Panc1 (cell line): ENCODE data around the gene RFX2. TPM values are rescaled to one million over a fixed set of nuclear protein-coding genes. Genes with fewer than 3 reads are reported as not detected.
"Not testable (repeated sequence)": the region's sequence is repeated elsewhere in the genome, so short reads cannot be mapped to it uniquely, and the experiment has no call there.

ENCODE experiments used
- ATAC-seq: fragments of 200-7000 bp; cut with Tn5 transposase; 2 replicates; pipeline ENCODE4 v1.9.1; 2020; ENCODE audit warnings: mild to moderate bottlenecking, moderate library complexity
- BruUV-seq: library from RNA; stranded (reverse); fragments of 400-500 nt; replicated peaks from 2 replicates; lab custom pipeline; 2021; lab: Mats Ljungman, UMichigan
- CTCF ChIA-PET: fragments of 300-600 bp; sonication (Branson Sonifier 250); formaldehyde crosslinking; loops from one replicate; lab custom pipeline; 2022; ENCODE audit warnings: antibody characterized with exemption; lab: Charles Lee
- POLR2A ChIA-PET: fragments of 300-600 bp; sonication (Branson Sonifier 250); formaldehyde crosslinking; loops from one replicate; lab custom pipeline; 2022; ENCODE audit warnings: antibody characterized with exemption; lab: Charles Lee
- DNase-seq: peaks from one replicate; pipeline ENCODE4 v3.0.0-alpha.2; 2010; ENCODE audit warnings: low read depth, low spot score
- H3K27ac ChIP-seq: 2 replicates; pipeline ENCODE4 v1.5.1; 2011; ENCODE audit warnings: mild to moderate bottlenecking, low read length, inconsistent platforms
- H3K27me3 ChIP-seq: fragments of 200-500 bp; sonication (Bioruptor generic); 2 replicates; pipeline ENCODE4 v1.6.0; 2014; ENCODE audit warnings: low read length, inconsistent platforms; ENCODE audit not compliant: control insufficient read depth, insufficient read depth
- H3K36me3 ChIP-seq: fragments of 200-500 bp; sonication (Bioruptor generic); 2 replicates; pipeline ENCODE4 v1.5.1; 2014; ENCODE audit warnings: inconsistent platforms, mild to moderate bottlenecking, low read length, moderate library complexity; ENCODE audit not compliant: control insufficient read depth, insufficient read depth
- H3K4me1 ChIP-seq: 2 replicates; pipeline ENCODE4 v1.5.1; 2011; ENCODE audit warnings: inconsistent platforms, mild to moderate bottlenecking, low read length, moderate library complexity; ENCODE audit not compliant: control insufficient read depth, insufficient read depth
- H3K4me3 ChIP-seq, 2 experiments: 2 replicates each; pipeline ENCODE4 v1.5.1; 2011 to 2012; ENCODE audit warnings: low read depth in 2 of 2, low read length in 2 of 2, mild to moderate bottlenecking in 2 of 2, inconsistent platforms in 1 of 2, moderate library complexity in 1 of 2
- H3K9me3 ChIP-seq: fragments of 200-500 bp; sonication (Bioruptor generic); 2 replicates; pipeline ENCODE4 v1.5.1; 2014; ENCODE audit warnings: low read depth, mild to moderate bottlenecking, inconsistent platforms, low read length, moderate library complexity; ENCODE audit not compliant: control insufficient read depth, insufficient read depth
- POLR2AphosphoS5 ChIP-seq: IDR thresholded peaks from 2 replicates; pipeline ENCODE4 v1.6.1; 2012; ENCODE audit warnings: mild to moderate bottlenecking, low read depth, low read length, moderate library complexity
- SIN3A ChIP-seq: IDR thresholded peaks from 2 replicates; pipeline ENCODE4 v1.6.1; 2012; ENCODE audit warnings: low read depth, mild to moderate bottlenecking, low read length, moderate library complexity, borderline replicate concordance; ENCODE audit not compliant: insufficient read depth
- TCF7L2 ChIP-seq: IDR thresholded peaks from 2 replicates; pipeline ENCODE4 v1.6.1; 2011; ENCODE audit warnings: mild to moderate bottlenecking, low read depth, low read length, inconsistent platforms
- in situ Hi-C: cut with HindIII; loops from 2 replicates; pipeline ENCODE4 v1.10.0; 2016; ENCODE audit warnings: low sequenced_read_pairs, low pct_unique_long_range_greater_than_20kb
- intact Hi-C: fragments of 100-400 bp; cut with micrococcal nuclease; formaldehyde crosslinking; loops from one replicate; pipeline ENCODE4 v1.10.0; 2022; ENCODE audit not compliant: unreplicated experiment
- total RNA-seq: library from RNA; stranded (reverse); gene quantifications from one replicate; pipeline ENCODE4 v1.2.1, GENCODE V29; 2021; ENCODE audit not compliant: unreplicated experiment
- TF ChIP-seq, protein P1 (sequence below): fragments of 450-650 bp; IDR thresholded peaks from 2 replicates; pipeline ENCODE4 v1.5.1; 2017; ENCODE audit warnings: mild to moderate bottlenecking
- TF ChIP-seq, protein P2 (sequence below), 2 experiments: IDR thresholded peaks; 2 replicates each; pipeline ENCODE4 v1.6.1; 2011 to 2012; ENCODE audit warnings: low read depth in 2 of 2, control low read depth in 1 of 2, low read length in 1 of 2, mild to moderate bottlenecking in 1 of 2, moderate library complexity in 1 of 2; ENCODE audit not compliant: insufficient read depth in 1 of 2

RFX2 gene
- total RNA-seq, 1 experiment from 2014 or later = 8.0 TPM

DNA sequence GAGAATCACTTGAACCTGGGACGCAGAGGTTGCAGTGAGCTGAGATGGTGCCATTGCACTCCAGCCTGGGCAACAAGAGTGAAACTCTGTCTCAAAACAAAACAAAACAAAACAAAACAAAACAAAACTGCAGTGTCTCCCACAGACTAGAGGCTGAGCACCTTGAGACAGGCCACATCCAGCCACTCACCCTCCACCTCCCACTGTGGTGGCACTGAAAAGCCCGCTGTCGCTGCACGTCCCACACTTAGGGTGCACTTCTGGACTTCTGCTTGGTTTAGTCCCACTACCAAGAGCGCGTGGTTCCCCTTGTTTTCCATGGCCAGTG, 148.7 kb downstream of the RFX2 start:
- CTCF ChIA-PET = interaction anchor here (0.6 kb wide), 1 partner anchor 65 kb away, joined by 3 read pairs; no protein-coding TSS in a partner anchor
- H3K27ac ChIP-seq, H3K9me3 ChIP-seq, BruUV-seq, in situ Hi-C loops, H3K27me3 ChIP-seq, ATAC-seq, H3K36me3 ChIP-seq, DNase-seq, H3K4me1 ChIP-seq, H3K4me3 ChIP-seq, intact Hi-C loops, POLR2A ChIA-PET: not testable (repeated sequence)

DNA sequence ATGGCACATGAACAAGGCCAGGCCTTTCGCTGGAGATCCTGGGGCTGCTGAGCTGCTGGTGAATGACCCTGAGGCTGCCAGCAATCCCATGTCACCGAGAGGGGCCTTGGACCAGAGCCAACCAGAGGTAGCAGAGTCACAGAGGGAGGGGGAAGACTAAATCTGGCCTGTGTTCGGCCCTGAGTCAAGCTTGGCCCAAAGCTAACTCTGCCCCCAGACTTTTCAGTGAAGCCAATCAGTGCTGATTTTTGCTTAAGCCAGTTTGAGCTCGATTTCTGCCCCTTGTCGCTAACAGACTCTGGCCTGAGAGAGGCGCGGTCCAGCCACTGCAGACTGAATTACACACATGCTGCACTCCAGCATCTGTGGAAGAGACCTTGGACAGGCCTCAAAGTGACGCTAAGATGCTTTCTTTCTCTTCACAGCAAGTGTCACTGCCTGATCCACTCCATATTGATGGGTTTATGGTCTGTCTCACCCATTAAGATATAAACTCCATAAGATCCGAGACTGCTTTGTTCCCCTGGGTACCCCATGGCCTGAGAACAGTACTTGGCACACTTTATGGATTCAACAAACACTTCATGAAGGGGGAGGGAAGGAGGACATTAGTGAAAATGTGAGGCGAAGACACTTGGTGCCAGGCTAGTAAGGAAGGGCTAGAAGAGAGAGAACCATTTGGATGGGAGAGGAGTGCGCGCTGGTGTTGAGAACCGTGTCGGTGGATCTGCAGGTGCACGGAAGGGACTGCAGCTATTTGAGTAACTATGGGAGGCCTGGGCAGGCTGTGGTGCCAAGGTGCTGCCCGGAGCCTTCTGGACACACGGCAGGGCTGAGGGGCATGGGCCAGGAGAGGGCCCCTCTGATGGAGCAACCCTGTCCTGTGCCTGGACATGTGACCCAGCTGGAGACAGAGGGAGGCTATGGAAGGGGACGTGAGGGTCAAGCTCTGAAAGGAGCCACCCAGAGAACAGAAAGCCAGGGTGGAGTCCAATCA, 150.0 kb downstream of the RFX2 start:
- Histone ChIP-seq H3K4me1 (peaks cover 14% of the 10 kb centered on the region), H3K27me3 (no peaks in the 10 kb centered on the region), H3K4me3 (no peak overlapping the region), H3K36me3 (no peaks in the 10 kb centered on the region), H3K27ac (no peak overlapping the region), H3K9me3 (no peaks in the 10 kb centered on the region)
- ATAC-seq = no peak
- BruUV-seq = no TSS peak
- in situ Hi-C loops = no loop called here
- intact Hi-C loops = no loop called here
- DNase-seq = no peak
- TF ChIP-seq, protein P1, sequence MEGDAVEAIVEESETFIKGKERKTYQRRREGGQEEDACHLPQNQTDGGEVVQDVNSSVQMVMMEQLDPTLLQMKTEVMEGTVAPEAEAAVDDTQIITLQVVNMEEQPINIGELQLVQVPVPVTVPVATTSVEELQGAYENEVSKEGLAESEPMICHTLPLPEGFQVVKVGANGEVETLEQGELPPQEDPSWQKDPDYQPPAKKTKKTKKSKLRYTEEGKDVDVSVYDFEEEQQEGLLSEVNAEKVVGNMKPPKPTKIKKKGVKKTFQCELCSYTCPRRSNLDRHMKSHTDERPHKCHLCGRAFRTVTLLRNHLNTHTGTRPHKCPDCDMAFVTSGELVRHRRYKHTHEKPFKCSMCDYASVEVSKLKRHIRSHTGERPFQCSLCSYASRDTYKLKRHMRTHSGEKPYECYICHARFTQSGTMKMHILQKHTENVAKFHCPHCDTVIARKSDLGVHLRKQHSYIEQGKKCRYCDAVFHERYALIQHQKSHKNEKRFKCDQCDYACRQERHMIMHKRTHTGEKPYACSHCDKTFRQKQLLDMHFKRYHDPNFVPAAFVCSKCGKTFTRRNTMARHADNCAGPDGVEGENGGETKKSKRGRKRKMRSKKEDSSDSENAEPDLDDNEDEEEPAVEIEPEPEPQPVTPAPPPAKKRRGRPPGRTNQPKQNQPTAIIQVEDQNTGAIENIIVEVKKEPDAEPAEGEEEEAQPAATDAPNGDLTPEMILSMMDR = no peak
- no peak for TF ChIP-seq SIN3A
- ChIA-PET POLR2A (no interaction called here), CTCF (interaction anchor here (0.6 kb wide), 1 partner anchor 88 kb away, joined by 3 read pairs; no protein-coding TSS in a partner anchor)

DNA sequence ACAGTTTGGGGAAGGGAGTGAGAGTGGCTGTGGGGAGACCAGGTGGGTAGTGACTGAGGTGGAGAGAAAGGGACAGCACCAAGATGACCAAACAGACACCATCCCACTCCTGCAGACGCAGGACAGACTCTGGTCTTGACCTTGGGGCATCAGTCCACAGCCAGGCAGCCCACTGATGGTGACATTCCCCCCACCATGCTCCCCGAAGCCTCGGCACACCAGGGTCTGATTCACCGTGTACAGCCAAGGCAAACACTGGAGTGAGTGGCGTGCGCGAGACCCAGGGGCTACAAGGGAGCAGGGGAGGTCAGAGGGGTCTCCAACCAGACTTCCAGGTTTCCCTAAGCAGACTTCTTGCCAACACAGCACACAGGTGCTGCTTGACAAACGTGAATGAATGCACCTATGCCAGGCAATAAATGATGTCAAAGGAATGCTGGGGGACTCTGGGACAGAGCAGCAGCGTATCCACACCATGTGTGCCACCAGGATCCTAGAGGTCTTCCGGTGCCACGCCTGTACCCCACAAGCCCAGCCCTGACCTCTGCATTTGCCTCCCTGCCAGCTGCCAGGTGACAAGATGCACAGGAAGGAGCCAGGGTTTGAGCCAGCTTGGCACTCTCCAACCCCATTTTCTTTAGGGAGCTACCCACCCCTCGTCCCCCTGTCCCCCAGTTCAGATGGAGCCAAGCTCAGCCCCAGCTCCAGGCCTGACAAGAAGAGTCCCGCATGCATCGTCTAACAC, 150.9 kb downstream of the RFX2 start:
- H3K4me1 ChIP-seq = peaks cover 22% of the 10 kb centered on the region
- H3K9me3 ChIP-seq = no peaks in the 10 kb centered on the region
- H3K27ac ChIP-seq = no peak overlapping the region
- intact Hi-C loops (no loop called here), in situ Hi-C loops (no loop called here)
- no peak overlapping the region for H3K4me3 ChIP-seq
- ATAC-seq (no peak), DNase-seq (no peak)
- ChIA-PET CTCF (no interaction called here), POLR2A (no interaction called here)
- no peak for TF ChIP-seq POLR2AphosphoS5
- TF ChIP-seq, protein P2, sequence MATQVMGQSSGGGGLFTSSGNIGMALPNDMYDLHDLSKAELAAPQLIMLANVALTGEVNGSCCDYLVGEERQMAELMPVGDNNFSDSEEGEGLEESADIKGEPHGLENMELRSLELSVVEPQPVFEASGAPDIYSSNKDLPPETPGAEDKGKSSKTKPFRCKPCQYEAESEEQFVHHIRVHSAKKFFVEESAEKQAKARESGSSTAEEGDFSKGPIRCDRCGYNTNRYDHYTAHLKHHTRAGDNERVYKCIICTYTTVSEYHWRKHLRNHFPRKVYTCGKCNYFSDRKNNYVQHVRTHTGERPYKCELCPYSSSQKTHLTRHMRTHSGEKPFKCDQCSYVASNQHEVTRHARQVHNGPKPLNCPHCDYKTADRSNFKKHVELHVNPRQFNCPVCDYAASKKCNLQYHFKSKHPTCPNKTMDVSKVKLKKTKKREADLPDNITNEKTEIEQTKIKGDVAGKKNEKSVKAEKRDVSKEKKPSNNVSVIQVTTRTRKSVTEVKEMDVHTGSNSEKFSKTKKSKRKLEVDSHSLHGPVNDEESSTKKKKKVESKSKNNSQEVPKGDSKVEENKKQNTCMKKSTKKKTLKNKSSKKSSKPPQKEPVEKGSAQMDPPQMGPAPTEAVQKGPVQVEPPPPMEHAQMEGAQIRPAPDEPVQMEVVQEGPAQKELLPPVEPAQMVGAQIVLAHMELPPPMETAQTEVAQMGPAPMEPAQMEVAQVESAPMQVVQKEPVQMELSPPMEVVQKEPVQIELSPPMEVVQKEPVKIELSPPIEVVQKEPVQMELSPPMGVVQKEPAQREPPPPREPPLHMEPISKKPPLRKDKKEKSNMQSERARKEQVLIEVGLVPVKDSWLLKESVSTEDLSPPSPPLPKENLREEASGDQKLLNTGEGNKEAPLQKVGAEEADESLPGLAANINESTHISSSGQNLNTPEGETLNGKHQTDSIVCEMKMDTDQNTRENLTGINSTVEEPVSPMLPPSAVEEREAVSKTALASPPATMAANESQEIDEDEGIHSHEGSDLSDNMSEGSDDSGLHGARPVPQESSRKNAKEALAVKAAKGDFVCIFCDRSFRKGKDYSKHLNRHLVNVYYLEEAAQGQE (IDR thresholded peaks at IDR 0.05; ENCODE audit: insufficient read depth in 1 of 2, low read depth in 2 of 2, low read length in 1 of 2) = no peak
- no peak for TF ChIP-seq TCF7L2
- TF ChIP-seq, protein P1 = no peak
- TF ChIP-seq SIN3A = no peak
- no peaks in the 10 kb centered on the region for H3K36me3 ChIP-seq
- no peaks in the 10 kb centered on the region for H3K27me3 ChIP-seq
- BruUV-seq = no TSS peak
